A673 (cell line): ENCODE data around the gene ADAM30.

Experiments used
- EZH2 ChIP-seq: fragments of 200-600 bp; sonication (generic); IDR thresholded peaks from 2 replicates; pipeline ENCODE4 v1.6.1; 2017; ENCODE audit warnings: borderline replicate concordance, low read depth, mild to moderate bottlenecking, mixed read lengths, antibody characterized with exemption, low read length; ENCODE audit not compliant: poor library complexity, severe bottlenecking
- TF ChIP-seq, protein P1 (sequence below): fragments of 300-800, 200-600 bp; sonication (generic); conservative IDR thresholded peaks from 2 replicates; pipeline ENCODE4 v1.5.1; 2017; ENCODE audit warnings: low read depth, mild to moderate bottlenecking, antibody characterized with exemption, low read length, moderate library complexity, mixed read lengths

DNA sequence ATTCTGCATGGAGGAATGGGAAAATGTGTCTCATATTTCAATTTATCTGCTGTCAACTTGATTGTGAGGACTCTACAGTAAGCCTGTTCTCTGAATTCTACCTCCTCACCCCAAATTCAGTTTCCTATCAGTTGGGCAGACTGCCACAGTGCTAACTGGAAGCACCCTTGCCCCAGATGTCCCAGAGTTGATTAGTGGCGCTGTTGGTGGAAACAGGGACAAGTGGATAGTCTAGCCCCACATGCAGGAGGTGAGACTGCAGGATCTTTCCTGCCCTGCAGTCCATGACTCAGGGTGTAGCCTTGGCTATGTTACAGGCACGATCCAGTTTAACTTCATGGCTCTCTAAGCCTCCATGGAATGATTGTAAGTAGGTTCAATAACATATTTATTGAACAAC, 22.1 kb downstream of the ADAM30 start:
- no peak for TF ChIP-seq EZH2
- TF ChIP-seq, protein P1, sequence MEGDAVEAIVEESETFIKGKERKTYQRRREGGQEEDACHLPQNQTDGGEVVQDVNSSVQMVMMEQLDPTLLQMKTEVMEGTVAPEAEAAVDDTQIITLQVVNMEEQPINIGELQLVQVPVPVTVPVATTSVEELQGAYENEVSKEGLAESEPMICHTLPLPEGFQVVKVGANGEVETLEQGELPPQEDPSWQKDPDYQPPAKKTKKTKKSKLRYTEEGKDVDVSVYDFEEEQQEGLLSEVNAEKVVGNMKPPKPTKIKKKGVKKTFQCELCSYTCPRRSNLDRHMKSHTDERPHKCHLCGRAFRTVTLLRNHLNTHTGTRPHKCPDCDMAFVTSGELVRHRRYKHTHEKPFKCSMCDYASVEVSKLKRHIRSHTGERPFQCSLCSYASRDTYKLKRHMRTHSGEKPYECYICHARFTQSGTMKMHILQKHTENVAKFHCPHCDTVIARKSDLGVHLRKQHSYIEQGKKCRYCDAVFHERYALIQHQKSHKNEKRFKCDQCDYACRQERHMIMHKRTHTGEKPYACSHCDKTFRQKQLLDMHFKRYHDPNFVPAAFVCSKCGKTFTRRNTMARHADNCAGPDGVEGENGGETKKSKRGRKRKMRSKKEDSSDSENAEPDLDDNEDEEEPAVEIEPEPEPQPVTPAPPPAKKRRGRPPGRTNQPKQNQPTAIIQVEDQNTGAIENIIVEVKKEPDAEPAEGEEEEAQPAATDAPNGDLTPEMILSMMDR = no peak
